ENCODE results near the gene SYN1. TPM values are rescaled to one million over a fixed set of nuclear protein-coding genes. Genes with fewer than 3 reads are reported as not detected.

Gene SYN1
- total RNA-seq, 1 donor from 2014 or later: 2.7 TPM

DNA sequence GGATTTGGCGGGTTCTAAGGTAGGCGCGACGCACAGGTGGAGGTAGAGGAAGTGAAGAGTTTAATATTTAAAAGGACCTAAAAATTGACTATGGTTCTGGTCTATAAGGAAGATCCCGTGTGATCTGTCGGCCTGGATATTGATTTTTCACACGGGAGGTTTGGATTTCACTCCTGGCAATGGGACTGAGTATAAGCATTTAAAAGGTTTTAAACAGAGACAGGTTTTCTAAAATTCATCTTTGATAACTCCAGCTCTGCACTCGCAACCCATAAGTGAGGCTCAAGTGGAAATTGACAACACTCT, 39.7 kb upstream of the SYN1 start:
- Histone ChIP-seq H3K36me3 (no peaks in the 10 kb centered on the region), H3K4me1 (no peaks in the 10 kb centered on the region), H3K9me3 (no peaks in the 10 kb centered on the region), H3K27ac (peak overlapping the region; percentile 90), H3K4me3 (peak overlapping the region; percentile 56 to 65), H3K27me3 (no peaks in the 10 kb centered on the region)
- intact Hi-C loops (cut with DNase I): no loop called here
- DNase-seq (ENCODE audit: extremely low spot score in 2 of 2): no peak
- TF ChIP-seq POLR2A (IDR thresholded peaks at IDR 0.05) (no peak), POLR2AphosphoS5 (IDR thresholded peaks at IDR 0.05; ENCODE audit: insufficient read depth in 1 of 2, low read depth in 1 of 2) (no peak)
- TF ChIP-seq, protein P1, sequence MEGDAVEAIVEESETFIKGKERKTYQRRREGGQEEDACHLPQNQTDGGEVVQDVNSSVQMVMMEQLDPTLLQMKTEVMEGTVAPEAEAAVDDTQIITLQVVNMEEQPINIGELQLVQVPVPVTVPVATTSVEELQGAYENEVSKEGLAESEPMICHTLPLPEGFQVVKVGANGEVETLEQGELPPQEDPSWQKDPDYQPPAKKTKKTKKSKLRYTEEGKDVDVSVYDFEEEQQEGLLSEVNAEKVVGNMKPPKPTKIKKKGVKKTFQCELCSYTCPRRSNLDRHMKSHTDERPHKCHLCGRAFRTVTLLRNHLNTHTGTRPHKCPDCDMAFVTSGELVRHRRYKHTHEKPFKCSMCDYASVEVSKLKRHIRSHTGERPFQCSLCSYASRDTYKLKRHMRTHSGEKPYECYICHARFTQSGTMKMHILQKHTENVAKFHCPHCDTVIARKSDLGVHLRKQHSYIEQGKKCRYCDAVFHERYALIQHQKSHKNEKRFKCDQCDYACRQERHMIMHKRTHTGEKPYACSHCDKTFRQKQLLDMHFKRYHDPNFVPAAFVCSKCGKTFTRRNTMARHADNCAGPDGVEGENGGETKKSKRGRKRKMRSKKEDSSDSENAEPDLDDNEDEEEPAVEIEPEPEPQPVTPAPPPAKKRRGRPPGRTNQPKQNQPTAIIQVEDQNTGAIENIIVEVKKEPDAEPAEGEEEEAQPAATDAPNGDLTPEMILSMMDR (IDR thresholded peaks at IDR 0.05): no peak

DNA sequence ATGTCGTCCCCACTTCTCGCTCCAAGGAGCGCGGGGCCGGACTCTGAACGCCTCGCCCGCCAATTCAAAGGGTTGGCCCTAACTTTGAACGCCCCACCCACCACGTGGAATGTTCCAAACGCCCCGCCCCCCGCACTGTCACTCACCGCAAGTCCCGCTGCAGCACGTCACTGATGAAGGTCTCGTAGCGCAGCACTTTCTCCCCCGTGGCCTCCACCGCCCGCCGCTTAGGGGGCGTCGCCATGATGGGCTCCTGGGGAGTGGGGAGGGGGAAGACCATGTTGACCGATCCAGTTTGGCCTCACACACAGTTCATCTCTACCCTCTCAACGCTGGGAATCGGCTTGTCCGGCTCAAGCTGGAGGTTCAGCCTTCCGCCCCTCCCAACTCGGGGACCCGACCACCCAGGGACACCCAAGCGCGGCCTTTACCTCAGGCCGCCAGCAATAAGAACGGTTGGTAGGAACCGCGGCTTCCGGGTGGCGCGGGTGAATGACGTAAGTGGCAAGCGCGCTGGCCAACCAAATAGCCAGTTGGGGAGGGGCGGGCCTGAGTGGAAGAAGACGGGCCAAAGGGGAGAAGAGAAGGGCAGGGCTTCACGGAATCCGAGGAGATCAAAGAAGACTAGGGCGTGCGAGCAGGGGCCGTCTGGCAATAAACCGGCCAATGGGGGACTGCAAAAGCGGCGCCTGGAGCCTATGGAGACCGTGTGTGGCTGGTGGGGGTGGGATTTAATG, 39.2 kb upstream of the SYN1 start, which contains the start of gene UXT:
TSS of gene UXT (minus strand) at position 497 of the 737 bp plus-strand sequence. CDS start at position 244, 253 bp downstream.
- intact Hi-C loops (cut with DNase I): no loop called here
- H3K36me3 ChIP-seq: no peaks in the 10 kb centered on the region
- H3K9me3 ChIP-seq: no peaks in the 10 kb centered on the region
- peak within 1 kb of the TSS; percentile 90 for H3K27ac ChIP-seq
- H3K4me1 ChIP-seq: no peaks in the 10 kb centered on the region
- TF ChIP-seq POLR2A (IDR thresholded peaks at IDR 0.05) (peak in 1 of 2 donors; percentile 70), POLR2AphosphoS5 (IDR thresholded peaks at IDR 0.05; ENCODE audit: insufficient read depth in 1 of 2, low read depth in 1 of 2) (peak; percentile 9 to 96)
- TF ChIP-seq, protein P1 (IDR thresholded peaks at IDR 0.05): no peak
- peak within 1 kb of the TSS; percentile 56 to 65 for H3K4me3 ChIP-seq
- DNase-seq (ENCODE audit: extremely low spot score in 2 of 2): peak; percentile 94 to 96
- H3K27me3 ChIP-seq: no peaks in the 10 kb centered on the region

DNA sequence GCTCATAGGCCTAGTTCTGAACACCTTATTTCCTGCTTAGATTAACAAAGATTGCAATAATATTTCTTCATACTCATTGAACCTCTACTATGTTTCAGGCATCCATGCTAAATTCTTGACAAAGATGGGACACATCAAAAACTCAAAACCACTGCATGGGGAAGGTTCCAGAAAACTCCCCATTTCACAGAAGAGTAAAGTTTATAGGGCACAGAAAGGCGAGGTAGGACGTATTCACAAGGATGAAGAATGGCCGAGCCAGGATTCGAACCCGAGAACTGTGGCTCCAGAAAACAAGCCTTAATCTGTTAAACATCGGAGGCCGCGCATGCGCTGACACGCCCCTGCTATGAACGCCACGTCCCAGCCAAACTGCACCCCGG, 38.6 kb upstream of the SYN1 start:
- H3K36me3 ChIP-seq: no peaks in the 10 kb centered on the region
- intact Hi-C loops (cut with DNase I): no loop called here
- H3K9me3 ChIP-seq: no peaks in the 10 kb centered on the region
- H3K27me3 ChIP-seq: no peaks in the 10 kb centered on the region
- H3K4me3 ChIP-seq: peak overlapping the region; percentile 56 to 65
- DNase-seq (ENCODE audit: extremely low spot score in 2 of 2): no peak
- H3K4me1 ChIP-seq: no peaks in the 10 kb centered on the region
- H3K27ac ChIP-seq: peak overlapping the region; percentile 90
- TF ChIP-seq POLR2A (IDR thresholded peaks at IDR 0.05): no peak
- TF ChIP-seq, protein P1 (IDR thresholded peaks at IDR 0.05): no peak
- TF ChIP-seq POLR2AphosphoS5 (IDR thresholded peaks at IDR 0.05; ENCODE audit: insufficient read depth in 1 of 2, low read depth in 1 of 2): no peak

DNA sequence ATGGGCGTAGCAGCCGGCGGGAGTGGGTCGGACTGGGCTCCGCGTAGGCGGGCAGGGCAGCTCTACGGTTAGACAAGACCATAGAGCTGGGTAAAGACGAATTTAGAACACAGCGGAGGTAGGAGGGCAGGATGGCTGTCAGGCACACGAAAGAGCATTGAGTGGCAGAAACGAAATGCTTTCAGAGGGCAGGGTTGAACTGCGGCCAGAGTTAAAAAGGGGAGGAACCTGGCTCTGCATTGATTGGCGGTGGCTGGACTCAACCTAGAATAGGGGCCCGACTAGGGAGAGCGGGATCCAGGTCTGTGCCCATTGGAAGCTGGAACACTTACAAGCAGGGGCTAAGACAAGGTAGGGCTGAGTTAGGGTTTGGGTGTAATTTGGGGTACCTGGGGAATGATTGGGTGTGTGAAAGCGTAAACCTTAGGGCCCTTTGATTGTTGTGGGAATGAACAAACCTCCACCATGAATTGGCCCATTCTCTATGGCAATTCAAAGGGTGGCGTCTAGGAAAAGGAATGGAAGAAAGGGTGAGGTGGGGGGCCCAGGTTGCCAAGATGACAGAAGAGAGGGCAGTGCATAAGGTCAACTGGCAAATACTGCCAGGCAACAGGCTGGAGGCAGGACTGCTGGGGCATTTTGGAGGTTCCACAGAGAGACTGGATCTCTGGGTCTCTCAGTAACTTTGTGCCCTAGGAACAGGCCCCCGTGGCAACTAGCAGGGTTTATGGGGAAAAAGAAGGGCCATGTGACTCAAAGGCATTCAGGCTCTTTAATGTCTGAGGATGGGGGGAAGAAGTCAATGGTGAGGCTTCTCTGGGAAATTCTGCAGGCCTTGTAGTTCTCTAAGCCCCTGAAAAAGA, 31.6 kb upstream of the SYN1 start:
- TF ChIP-seq POLR2AphosphoS5 (IDR thresholded peaks at IDR 0.05; ENCODE audit: insufficient read depth in 1 of 2, low read depth in 1 of 2) (no peak), POLR2A (IDR thresholded peaks at IDR 0.05) (no peak)
- TF ChIP-seq, protein P1 (IDR thresholded peaks at IDR 0.05): no peak
- intact Hi-C loops (cut with DNase I): no loop called here
- Histone ChIP-seq H3K4me3 (peak overlapping the region; percentile 19 to 64), H3K27me3 (no peaks in the 10 kb centered on the region), H3K4me1 (peaks cover 14% of the 10 kb centered on the region), H3K9me3 (no peaks in the 10 kb centered on the region), H3K36me3 (no peaks in the 10 kb centered on the region), H3K27ac (peak overlapping the region; percentile 77)
- peak; percentile 67 to 84 for DNase-seq (ENCODE audit: extremely low spot score in 2 of 2)

Data from vagina (tissue), 2 donors.